H1 (cell line): ENCODE measurements around the gene C1orf87. TPM values are rescaled to one million over a fixed set of nuclear protein-coding genes. Genes with fewer than 3 reads are reported as not detected.

Experiments used
- ASH2L ChIP-seq: fragments of 200-600, 300-600 bp; sonication (generic); IDR thresholded peaks from one replicate; pipeline ENCODE4 v1.7.1; 2017; ENCODE audit warnings: low read length
- GABPA ChIP-seq: IDR thresholded peaks from 2 replicates; pipeline ENCODE4 v1.6.1; 2011; ENCODE audit warnings: mild to moderate bottlenecking, low read length, moderate library complexity, borderline replicate concordance; ENCODE audit not compliant: insufficient read depth
- polyA plus RNA-seq, 7 experiments: library from polyadenylated mRNA; depleted of rRNA in 3 of 7; stranded (reverse) in 5 of 7; unstranded in 2 of 7; fragments of >200 nt in 5 of 7; fragments of 200-250 nt in 2 of 7; gene quantifications; 1 replicate in 5 of 7; 2 replicates in 1 of 7; 4 replicates in 1 of 7; pipeline versions ENCODE4 v1.2.1 to v1.2.3, GENCODE V29; 2011 to 2013; ENCODE audit warnings: missing spikeins in 2 of 7, mixed read lengths in 2 of 7
- total RNA-seq: library from RNA; stranded (reverse); fragmentation: NEBNext Ultra II Directional; extraction: Animal tissue kit (Norgen Biotek cat#: 25700); gene quantifications from 2 replicates; pipeline ENCODE4 v1.2.1, GENCODE V29; 2021
- TF ChIP-seq, protein P1 (sequence below): fragments of 300-600 bp; sonication (generic); IDR thresholded peaks from 2 replicates; pipeline ENCODE4 v1.7.1; 2012; ENCODE audit warnings: low read length, moderate library complexity, mild to moderate bottlenecking, inconsistent platforms; ENCODE audit not compliant: insufficient replicate concordance

The C1orf87 gene
- total and polyA plus RNA-seq, 2 of the 8 experiments (the other 6 are each of a cell fraction or from before 2014, with no cell fraction given) = 0.41 TPM; not detected in 1

DNA sequence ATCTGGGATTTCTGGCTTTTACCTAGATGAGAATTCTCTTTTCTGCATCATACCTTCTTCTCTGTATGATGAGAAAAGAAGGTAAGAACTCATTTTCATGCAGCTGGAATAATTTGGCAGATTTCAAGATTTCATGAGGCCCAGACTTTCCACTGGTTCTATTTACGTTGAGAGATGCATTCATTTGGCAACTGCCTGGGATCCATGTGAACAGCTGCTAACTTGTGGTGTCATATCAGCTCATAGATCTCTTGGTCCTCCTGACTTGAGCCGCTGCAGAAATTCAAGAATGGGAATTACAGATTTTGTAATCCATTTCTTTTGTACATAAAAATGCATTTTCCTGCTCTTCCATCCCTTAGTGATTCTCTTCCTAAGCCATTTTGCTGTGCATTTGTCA lies 17.1 kb upstream of the C1orf87 start (continued):
- TF ChIP-seq, protein P1, sequence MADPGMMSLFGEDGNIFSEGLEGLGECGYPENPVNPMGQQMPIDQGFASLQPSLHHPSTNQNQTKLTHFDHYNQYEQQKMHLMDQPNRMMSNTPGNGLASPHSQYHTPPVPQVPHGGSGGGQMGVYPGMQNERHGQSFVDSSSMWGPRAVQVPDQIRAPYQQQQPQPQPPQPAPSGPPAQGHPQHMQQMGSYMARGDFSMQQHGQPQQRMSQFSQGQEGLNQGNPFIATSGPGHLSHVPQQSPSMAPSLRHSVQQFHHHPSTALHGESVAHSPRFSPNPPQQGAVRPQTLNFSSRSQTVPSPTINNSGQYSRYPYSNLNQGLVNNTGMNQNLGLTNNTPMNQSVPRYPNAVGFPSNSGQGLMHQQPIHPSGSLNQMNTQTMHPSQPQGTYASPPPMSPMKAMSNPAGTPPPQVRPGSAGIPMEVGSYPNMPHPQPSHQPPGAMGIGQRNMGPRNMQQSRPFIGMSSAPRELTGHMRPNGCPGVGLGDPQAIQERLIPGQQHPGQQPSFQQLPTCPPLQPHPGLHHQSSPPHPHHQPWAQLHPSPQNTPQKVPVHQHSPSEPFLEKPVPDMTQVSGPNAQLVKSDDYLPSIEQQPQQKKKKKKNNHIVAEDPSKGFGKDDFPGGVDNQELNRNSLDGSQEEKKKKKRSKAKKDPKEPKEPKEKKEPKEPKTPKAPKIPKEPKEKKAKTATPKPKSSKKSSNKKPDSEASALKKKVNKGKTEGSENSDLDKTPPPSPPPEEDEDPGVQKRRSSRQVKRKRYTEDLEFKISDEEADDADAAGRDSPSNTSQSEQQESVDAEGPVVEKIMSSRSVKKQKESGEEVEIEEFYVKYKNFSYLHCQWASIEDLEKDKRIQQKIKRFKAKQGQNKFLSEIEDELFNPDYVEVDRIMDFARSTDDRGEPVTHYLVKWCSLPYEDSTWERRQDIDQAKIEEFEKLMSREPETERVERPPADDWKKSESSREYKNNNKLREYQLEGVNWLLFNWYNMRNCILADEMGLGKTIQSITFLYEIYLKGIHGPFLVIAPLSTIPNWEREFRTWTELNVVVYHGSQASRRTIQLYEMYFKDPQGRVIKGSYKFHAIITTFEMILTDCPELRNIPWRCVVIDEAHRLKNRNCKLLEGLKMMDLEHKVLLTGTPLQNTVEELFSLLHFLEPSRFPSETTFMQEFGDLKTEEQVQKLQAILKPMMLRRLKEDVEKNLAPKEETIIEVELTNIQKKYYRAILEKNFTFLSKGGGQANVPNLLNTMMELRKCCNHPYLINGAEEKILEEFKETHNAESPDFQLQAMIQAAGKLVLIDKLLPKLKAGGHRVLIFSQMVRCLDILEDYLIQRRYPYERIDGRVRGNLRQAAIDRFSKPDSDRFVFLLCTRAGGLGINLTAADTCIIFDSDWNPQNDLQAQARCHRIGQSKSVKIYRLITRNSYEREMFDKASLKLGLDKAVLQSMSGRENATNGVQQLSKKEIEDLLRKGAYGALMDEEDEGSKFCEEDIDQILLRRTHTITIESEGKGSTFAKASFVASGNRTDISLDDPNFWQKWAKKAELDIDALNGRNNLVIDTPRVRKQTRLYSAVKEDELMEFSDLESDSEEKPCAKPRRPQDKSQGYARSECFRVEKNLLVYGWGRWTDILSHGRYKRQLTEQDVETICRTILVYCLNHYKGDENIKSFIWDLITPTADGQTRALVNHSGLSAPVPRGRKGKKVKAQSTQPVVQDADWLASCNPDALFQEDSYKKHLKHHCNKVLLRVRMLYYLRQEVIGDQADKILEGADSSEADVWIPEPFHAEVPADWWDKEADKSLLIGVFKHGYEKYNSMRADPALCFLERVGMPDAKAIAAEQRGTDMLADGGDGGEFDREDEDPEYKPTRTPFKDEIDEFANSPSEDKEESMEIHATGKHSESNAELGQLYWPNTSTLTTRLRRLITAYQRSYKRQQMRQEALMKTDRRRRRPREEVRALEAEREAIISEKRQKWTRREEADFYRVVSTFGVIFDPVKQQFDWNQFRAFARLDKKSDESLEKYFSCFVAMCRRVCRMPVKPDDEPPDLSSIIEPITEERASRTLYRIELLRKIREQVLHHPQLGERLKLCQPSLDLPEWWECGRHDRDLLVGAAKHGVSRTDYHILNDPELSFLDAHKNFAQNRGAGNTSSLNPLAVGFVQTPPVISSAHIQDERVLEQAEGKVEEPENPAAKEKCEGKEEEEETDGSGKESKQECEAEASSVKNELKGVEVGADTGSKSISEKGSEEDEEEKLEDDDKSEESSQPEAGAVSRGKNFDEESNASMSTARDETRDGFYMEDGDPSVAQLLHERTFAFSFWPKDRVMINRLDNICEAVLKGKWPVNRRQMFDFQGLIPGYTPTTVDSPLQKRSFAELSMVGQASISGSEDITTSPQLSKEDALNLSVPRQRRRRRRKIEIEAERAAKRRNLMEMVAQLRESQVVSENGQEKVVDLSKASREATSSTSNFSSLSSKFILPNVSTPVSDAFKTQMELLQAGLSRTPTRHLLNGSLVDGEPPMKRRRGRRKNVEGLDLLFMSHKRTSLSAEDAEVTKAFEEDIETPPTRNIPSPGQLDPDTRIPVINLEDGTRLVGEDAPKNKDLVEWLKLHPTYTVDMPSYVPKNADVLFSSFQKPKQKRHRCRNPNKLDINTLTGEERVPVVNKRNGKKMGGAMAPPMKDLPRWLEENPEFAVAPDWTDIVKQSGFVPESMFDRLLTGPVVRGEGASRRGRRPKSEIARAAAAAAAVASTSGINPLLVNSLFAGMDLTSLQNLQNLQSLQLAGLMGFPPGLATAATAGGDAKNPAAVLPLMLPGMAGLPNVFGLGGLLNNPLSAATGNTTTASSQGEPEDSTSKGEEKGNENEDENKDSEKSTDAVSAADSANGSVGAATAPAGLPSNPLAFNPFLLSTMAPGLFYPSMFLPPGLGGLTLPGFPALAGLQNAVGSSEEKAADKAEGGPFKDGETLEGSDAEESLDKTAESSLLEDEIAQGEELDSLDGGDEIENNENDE = no peak
- TF ChIP-seq GABPA (no peak), ASH2L (no peak)
- TF ChIP-seq, all 59 proteins: peak for 0
